HepG2 (cell line): ENCODE measurements around the gene WDR35.

Source experiments
- NR2C2 ChIP-seq: sonication (generic); formaldehyde crosslinking; IDR thresholded peaks from 2 replicates; pipeline ENCODE4 v1.4.0; 2020; ENCODE audit warnings: missing genetic modification reagents, mild to moderate bottlenecking, moderate library complexity, borderline replicate concordance
- RXRA ChIP-seq: sonication (generic); formaldehyde crosslinking; IDR thresholded peaks from 2 replicates; pipeline ENCODE4 v1.5.1; 2020; ENCODE audit warnings: missing genetic modification reagents

- TF ChIP-seq RXRA (CRISPR knock-in tag) (no peak), NR2C2 (CRISPR knock-in tag) (no peak)
These were observed 42.5 kb downstream of the WDR35 start for GRCh38 chr2:19947184-19947940.
